ENCODE measurements around the gene LARP1B.
"Not testable (repeated sequence)": the region's sequence is repeated elsewhere in the genome, so short reads cannot be mapped to it uniquely, and the experiment has no call there.

LARP1B gene

GRCh38 chr4:128141866-128142265, 80.8 kb downstream of the LARP1B start:
- no peak for DNase-seq

GRCh38 chr4:128145727-128146126, 84.6 kb downstream of the LARP1B start:
- DNase-seq, result no peak

GRCh38 chr4:128153800-128154199, 92.7 kb downstream of the LARP1B start:
- DNase-seq, result no peak

GRCh38 chr4:128155231-128155855, 94.2 kb downstream of the LARP1B start:
- DNase-seq, result no peak

- DNase-seq, result no peak
Observed at GRCh38 chr4:128155874-128156456, 94.9 kb downstream of the LARP1B start.

GRCh38 chr4:128156472-128156871, 95.4 kb downstream of the LARP1B start:
- not testable (repeated sequence) for DNase-seq

- no peak for DNase-seq
Observed at GRCh38 chr4:128158894-128159293, 97.8 kb downstream of the LARP1B start.

- DNase-seq, result no peak
Observed at GRCh38 chr4:128159967-128160366, 98.9 kb downstream of the LARP1B start.

GRCh38 chr4:128161138-128161537, 100.0 kb downstream of the LARP1B start:
- no peak for DNase-seq

GRCh38 chr4:128162434-128162833, 101.3 kb downstream of the LARP1B start:
- DNase-seq, result no peak

GRCh38 chr4:128163177-128164117, 102.3 kb downstream of the LARP1B start:
- DNase-seq, result no peak

- DNase-seq, result no peak
Observed at GRCh38 chr4:128166982-128167381, 105.9 kb downstream of the LARP1B start.

- DNase-seq, result no peak
Observed at GRCh38 chr4:128168701-128169100, 107.6 kb downstream of the LARP1B start.

- DNase-seq, result no peak
Observed at GRCh38 chr4:128169245-128169644, 108.1 kb downstream of the LARP1B start.

- DNase-seq, result no peak
Observed at GRCh38 chr4:128176643-128177042, 115.5 kb downstream of the LARP1B start.

GRCh38 chr4:128177498-128177897, 116.4 kb downstream of the LARP1B start:
- DNase-seq, result no peak

GRCh38 chr4:128186623-128187022, 125.5 kb downstream of the LARP1B start:
- no peak for DNase-seq

- DNase-seq, result peak in 1 of 2 experiments; percentile 1
Observed at GRCh38 chr4:128191115-128191781, 130.1 kb downstream of the LARP1B start.

- no peak for DNase-seq
Observed at GRCh38 chr4:128220286-128221235, 159.4 kb downstream of the LARP1B start.

GRCh38 chr4:128221586-128221985, 160.5 kb downstream of the LARP1B start:
- DNase-seq, result no peak

- no peak for DNase-seq
Observed at GRCh38 chr4:128225148-128225547, 164.0 kb downstream of the LARP1B start.

GRCh38 chr4:128227991-128228571, 167.0 kb downstream of the LARP1B start:
- no peak for DNase-seq

Data from NCI-H187 (cell line).